Astrocyte (in vitro differentiated cells and primary cell): ENCODE results near the gene CCL19. TPM values are rescaled to one million over a fixed set of nuclear protein-coding genes. Genes with fewer than 3 reads are reported as not detected.

Experiments used
- DNase-seq: peaks from one replicate; pipeline ENCODE4 v3.0.0-alpha.2; 2010; ENCODE audit warnings: low read depth
- FAIRE-seq: peaks from 2 replicates; lab custom pipeline; 2011; peaks lifted over from hg19 to GRCh38; lab: Jason Lieb, UNC
- H2AFZ ChIP-seq: 2 replicates; pipeline ENCODE4 v1.6.0; 2012; ENCODE audit warnings: low read depth, low read length, inconsistent platforms
- H3K27ac ChIP-seq: 2 replicates; pipeline ENCODE4 v1.5.1; 2011; ENCODE audit warnings: low read depth, low read length, inconsistent platforms
- H3K27me3 ChIP-seq: 2 replicates; pipeline ENCODE4 v1.6.0; 2011; ENCODE audit warnings: low read length, inconsistent platforms; ENCODE audit not compliant: insufficient read depth
- H3K36me3 ChIP-seq: 2 replicates; pipeline ENCODE4 v1.5.1; 2011; ENCODE audit warnings: low read length, inconsistent platforms; ENCODE audit not compliant: insufficient read depth
- H3K4me1 ChIP-seq: 2 replicates; pipeline ENCODE4 v1.5.1; 2011; ENCODE audit warnings: low read length, inconsistent platforms; ENCODE audit not compliant: insufficient read depth
- H3K4me2 ChIP-seq: 2 replicates; pipeline ENCODE4 v1.6.0; 2012; ENCODE audit warnings: low read length, inconsistent platforms
- H3K4me3 ChIP-seq: 2 replicates; pipeline ENCODE4 v1.5.1; 2011; ENCODE audit warnings: low read depth, mild to moderate bottlenecking, low read length, inconsistent platforms; ENCODE audit not compliant: insufficient read depth
- H3K79me2 ChIP-seq: 2 replicates; pipeline ENCODE4 v1.6.0; 2012; ENCODE audit warnings: mild to moderate bottlenecking, low read length, inconsistent platforms; ENCODE audit not compliant: insufficient read depth
- H3K9ac ChIP-seq: 2 replicates; pipeline ENCODE4 v1.6.0; 2012; ENCODE audit warnings: mild to moderate bottlenecking, low read length, inconsistent platforms
- H3K9me3 ChIP-seq: 2 replicates; pipeline ENCODE4 v1.5.1; 2012; ENCODE audit warnings: low read depth, mild to moderate bottlenecking, low read length, inconsistent platforms; ENCODE audit not compliant: insufficient read depth
- H4K20me1 ChIP-seq: 2 replicates; pipeline ENCODE4 v1.6.0; 2012; ENCODE audit warnings: low read length, inconsistent platforms; ENCODE audit not compliant: insufficient read depth
- H3K27ac Mint-ChIP-seq: one replicate; pipeline ENCODE4 v1.8.0; 2021; ENCODE audit warnings: mild to moderate bottlenecking, mixed read lengths; ENCODE audit not compliant: unreplicated experiment
- H3K27me3 Mint-ChIP-seq: one replicate; pipeline ENCODE4 v1.8.0; 2021; ENCODE audit warnings: low read depth, mixed read lengths; ENCODE audit not compliant: unreplicated experiment
- H3K36me3 Mint-ChIP-seq: one replicate; pipeline ENCODE4 v1.8.0; 2021; ENCODE audit warnings: low read depth, mixed read lengths; ENCODE audit not compliant: unreplicated experiment
- H3K4me1 Mint-ChIP-seq: one replicate; pipeline ENCODE4 v1.8.0; 2021; ENCODE audit warnings: low read depth, mixed read lengths; ENCODE audit not compliant: unreplicated experiment
- H3K4me3 Mint-ChIP-seq: one replicate; pipeline ENCODE4 v1.8.0; 2021; ENCODE audit warnings: mild to moderate bottlenecking, moderate library complexity, mixed read lengths; ENCODE audit not compliant: unreplicated experiment
- H3K9me3 Mint-ChIP-seq: one replicate; pipeline ENCODE4 v1.8.0; 2021; ENCODE audit warnings: mild to moderate bottlenecking, mixed read lengths; ENCODE audit not compliant: unreplicated experiment
- CTCF ChIP-seq: IDR thresholded peaks from 2 replicates; pipeline ENCODE4 v1.5.1; 2011; ENCODE audit warnings: low read depth, mild to moderate bottlenecking, inconsistent platforms, low read length, moderate library complexity; ENCODE audit not compliant: insufficient read depth
- EZH2 ChIP-seq: IDR thresholded peaks from 2 replicates; pipeline ENCODE4 v1.6.1; 2012; ENCODE audit warnings: mild to moderate bottlenecking, low read length, inconsistent platforms; ENCODE audit not compliant: insufficient read depth
- total RNA-seq: library from RNA; stranded (reverse); gene quantifications from 2 replicates; pipeline ENCODE4 v1.2.1, GENCODE V29; 2021

CCL19 gene
- total RNA-seq, 1 donor from 2014 or later: not detected

DNA sequence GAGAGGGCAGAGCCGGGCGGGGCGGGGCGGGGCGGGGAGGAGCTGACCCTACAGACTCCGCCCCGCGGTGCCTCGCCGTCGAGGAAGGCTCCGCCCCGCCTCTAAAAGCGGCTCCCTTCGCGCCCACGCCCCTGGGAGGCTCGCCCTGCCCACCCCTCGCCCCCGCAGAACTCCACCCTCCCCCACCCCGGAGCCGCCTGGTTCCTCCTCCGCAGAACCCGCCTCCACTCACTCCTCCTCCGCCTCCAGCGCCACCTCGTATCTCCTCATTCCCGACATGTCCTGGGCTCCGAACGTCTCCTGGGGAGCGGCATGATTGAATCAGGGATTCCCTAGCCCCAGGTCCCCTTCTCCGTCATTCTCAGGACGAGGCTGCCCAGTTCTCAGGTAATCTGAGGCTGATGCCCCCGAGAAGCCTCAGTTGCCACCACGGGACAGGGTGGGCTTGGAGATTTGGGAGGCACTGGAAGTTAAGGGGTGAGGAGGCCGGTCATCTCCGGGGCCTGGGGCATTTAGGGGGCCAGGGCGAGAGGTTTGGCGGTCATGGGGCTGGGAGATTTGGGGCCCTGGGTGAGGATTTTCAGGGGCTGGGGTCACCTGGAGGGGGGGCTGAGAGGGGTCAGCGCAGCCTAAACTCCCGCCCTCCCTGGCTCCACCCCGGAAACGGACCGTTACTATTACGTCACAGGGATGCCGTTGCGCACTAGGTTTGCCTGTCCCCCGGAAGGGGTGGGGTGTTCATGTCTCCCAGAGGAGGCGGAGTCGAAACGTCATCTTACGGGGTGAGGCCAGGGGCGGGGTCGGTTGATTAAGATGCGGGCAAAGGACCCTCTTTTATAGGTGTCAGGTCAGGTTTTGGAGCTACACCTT is 25.5 kb downstream of the CCL19 start:
- Histone ChIP-seq H3K4me1 (peaks cover 12% of the 10 kb centered on the region), H2AFZ (peak overlapping the region; percentile 95), H3K36me3 (no peaks in the 10 kb centered on the region), H3K79me2 (peaks cover 14% of the 10 kb centered on the region), H3K4me3 (peak overlapping the region; percentile 89), H3K9ac (peak overlapping the region; percentile 96), H3K9me3 (no peaks in the 10 kb centered on the region), H3K27me3 (no peaks in the 10 kb centered on the region), H3K27ac (peak overlapping the region; percentile 94), H4K20me1 (peaks cover 17% of the 10 kb centered on the region), H3K4me2 (peak overlapping the region; percentile 99)
- FAIRE-seq (peak; percentile 90), DNase-seq (peak; percentile 87)
- Mint-ChIP-seq H3K9me3 (peaks cover 4% of the 10 kb centered on the region), H3K27ac (peak overlapping the region; percentile 90), H3K27me3 (no peaks in the 10 kb centered on the region), H3K36me3 (peaks cover 34% of the 10 kb centered on the region), H3K4me1 (peaks cover 2% of the 10 kb centered on the region), H3K4me3 (peak overlapping the region; percentile 89)
- TF ChIP-seq EZH2: no peak
- TF ChIP-seq CTCF: no peak

- Histone ChIP-seq H3K4me2 (peak overlapping the region; percentile 94), H3K4me3 (peak overlapping the region; percentile 64), H3K27me3 (no peaks in the 10 kb centered on the region), H3K27ac (no peak overlapping the region), H3K4me1 (peaks cover 12% of the 10 kb centered on the region), H3K79me2 (peaks cover 14% of the 10 kb centered on the region), H4K20me1 (peaks cover 17% of the 10 kb centered on the region), H3K9me3 (no peaks in the 10 kb centered on the region), H3K36me3 (no peaks in the 10 kb centered on the region), H2AFZ (peak overlapping the region; percentile 94), H3K9ac (peak overlapping the region; percentile 75)
- FAIRE-seq: no peak
- Mint-ChIP-seq H3K4me1 (peaks cover 2% of the 10 kb centered on the region), H3K4me3 (peak overlapping the region; percentile 89), H3K27ac (no peak overlapping the region), H3K9me3 (peaks cover 4% of the 10 kb centered on the region), H3K27me3 (no peaks in the 10 kb centered on the region), H3K36me3 (peaks cover 32% of the 10 kb centered on the region)
- TF ChIP-seq EZH2 (no peak), CTCF (no peak)
- no peak for DNase-seq
Measured at GRCh38 chr9:34665067-34665380, 26.1 kb downstream of the CCL19 start.
